ENCODE data around the gene METTL1. TPM values are rescaled to one million over a fixed set of nuclear protein-coding genes. Genes with fewer than 3 reads are reported as not detected.
A peak's percentile ranks its signal among the peaks of the same experiment; 100 is the strongest.

METTL1 gene
- polyA plus RNA-seq, 1 experiment: 20.1 TPM

- POLR2A ChIA-PET: interaction anchor here (2.5 kb wide), 1 partner anchor 10 kb away, joined by 8 read pairs; no protein-coding TSS in a partner anchor
- DNase-seq (ENCODE audit: low read depth, low spot score): no peak
- TF ChIP-seq, protein P1, sequence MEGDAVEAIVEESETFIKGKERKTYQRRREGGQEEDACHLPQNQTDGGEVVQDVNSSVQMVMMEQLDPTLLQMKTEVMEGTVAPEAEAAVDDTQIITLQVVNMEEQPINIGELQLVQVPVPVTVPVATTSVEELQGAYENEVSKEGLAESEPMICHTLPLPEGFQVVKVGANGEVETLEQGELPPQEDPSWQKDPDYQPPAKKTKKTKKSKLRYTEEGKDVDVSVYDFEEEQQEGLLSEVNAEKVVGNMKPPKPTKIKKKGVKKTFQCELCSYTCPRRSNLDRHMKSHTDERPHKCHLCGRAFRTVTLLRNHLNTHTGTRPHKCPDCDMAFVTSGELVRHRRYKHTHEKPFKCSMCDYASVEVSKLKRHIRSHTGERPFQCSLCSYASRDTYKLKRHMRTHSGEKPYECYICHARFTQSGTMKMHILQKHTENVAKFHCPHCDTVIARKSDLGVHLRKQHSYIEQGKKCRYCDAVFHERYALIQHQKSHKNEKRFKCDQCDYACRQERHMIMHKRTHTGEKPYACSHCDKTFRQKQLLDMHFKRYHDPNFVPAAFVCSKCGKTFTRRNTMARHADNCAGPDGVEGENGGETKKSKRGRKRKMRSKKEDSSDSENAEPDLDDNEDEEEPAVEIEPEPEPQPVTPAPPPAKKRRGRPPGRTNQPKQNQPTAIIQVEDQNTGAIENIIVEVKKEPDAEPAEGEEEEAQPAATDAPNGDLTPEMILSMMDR (IDR thresholded peaks at IDR 0.05; ENCODE audit: low read depth, low read length): no peak
- CTCF ChIA-PET: interaction anchor here (2.1 to 2.4 kb wide), 2 partner anchors 10 to 20 kb away, joined by 9 to 10 read pairs; no protein-coding TSS in a partner anchor
- Histone ChIP-seq H3K9me3 (ENCODE audit: control insufficient read depth, insufficient read depth, low read length) (no peaks in the 10 kb centered on the region), H3K27ac (ENCODE audit: low read depth, low read length) (no peak overlapping the region), H3K27me3 (ENCODE audit: control insufficient read depth, insufficient read depth, low read length) (peaks cover 13% of the 10 kb centered on the region), H3K4me3 (ENCODE audit: low read depth, low read length) (peak overlapping the region; percentile 94)
Measured at GRCh38 chr12:57746025-57746424, 25.9 kb downstream of the METTL1 start.

- TF ChIP-seq, protein P1 (IDR thresholded peaks at IDR 0.05; ENCODE audit: low read depth, low read length): no peak
- H3K4me3 ChIP-seq (ENCODE audit: low read depth, low read length): peak overlapping the region; percentile 94
- peaks cover 18% of the 10 kb centered on the region for H3K27me3 ChIP-seq (ENCODE audit: control insufficient read depth, insufficient read depth, low read length)
- no peak for DNase-seq (ENCODE audit: low read depth, low spot score)
- CTCF ChIA-PET: interaction anchor here (2.1 to 2.4 kb wide), 2 partner anchors 11 to 19 kb away, joined by 9 to 10 read pairs; no protein-coding TSS in a partner anchor
- peak overlapping the region; percentile 97 for H3K27ac ChIP-seq (ENCODE audit: low read depth, low read length)
- H3K9me3 ChIP-seq (ENCODE audit: control insufficient read depth, insufficient read depth, low read length): no peaks in the 10 kb centered on the region
- POLR2A ChIA-PET: interaction anchor here (1.0 to 2.5 kb wide), 3 partner anchors 9 to 27 kb away, joined by 3 to 8 read pairs (median 8); partner anchors contain the start of genes EEF1AKMT3 and METTL1
Measured at GRCh38 chr12:57745485-57745881, 26.4 kb downstream of the METTL1 start.

- ChIA-PET POLR2A (interaction anchor here (0.6 to 2.5 kb wide), 7 partner anchors 9 to 353 kb away, joined by 3 to 8 read pairs (median 3); partner anchors contain the start of genes EEF1AKMT3 and METTL1), CTCF (interaction anchor here (0.8 to 2.4 kb wide), 3 partner anchors 11 to 152 kb away, joined by 3 to 10 read pairs (median 9); no protein-coding TSS in a partner anchor)
- TF ChIP-seq, protein P1 (IDR thresholded peaks at IDR 0.05; ENCODE audit: low read depth, low read length): no peak
- peaks cover 24% of the 10 kb centered on the region for H3K27me3 ChIP-seq (ENCODE audit: control insufficient read depth, insufficient read depth, low read length)
- H3K9me3 ChIP-seq (ENCODE audit: control insufficient read depth, insufficient read depth, low read length): no peaks in the 10 kb centered on the region
- DNase-seq (ENCODE audit: low read depth, low spot score): peak; percentile 96
- peak within 1 kb of the TSS; percentile 97 for H3K27ac ChIP-seq (ENCODE audit: low read depth, low read length)
- H3K4me3 ChIP-seq (ENCODE audit: low read depth, low read length): peak within 1 kb of the TSS; percentile 94
Measured at GRCh38 chr12:57744777-57745484, 27.0 kb downstream of the METTL1 start, which contains the start of gene TSPAN31. Gene TSPAN31, plus strand, starts transcription at chr12:57745039. Its CDS starts 116 bp downstream, at chr12:57745155.

DNA sequence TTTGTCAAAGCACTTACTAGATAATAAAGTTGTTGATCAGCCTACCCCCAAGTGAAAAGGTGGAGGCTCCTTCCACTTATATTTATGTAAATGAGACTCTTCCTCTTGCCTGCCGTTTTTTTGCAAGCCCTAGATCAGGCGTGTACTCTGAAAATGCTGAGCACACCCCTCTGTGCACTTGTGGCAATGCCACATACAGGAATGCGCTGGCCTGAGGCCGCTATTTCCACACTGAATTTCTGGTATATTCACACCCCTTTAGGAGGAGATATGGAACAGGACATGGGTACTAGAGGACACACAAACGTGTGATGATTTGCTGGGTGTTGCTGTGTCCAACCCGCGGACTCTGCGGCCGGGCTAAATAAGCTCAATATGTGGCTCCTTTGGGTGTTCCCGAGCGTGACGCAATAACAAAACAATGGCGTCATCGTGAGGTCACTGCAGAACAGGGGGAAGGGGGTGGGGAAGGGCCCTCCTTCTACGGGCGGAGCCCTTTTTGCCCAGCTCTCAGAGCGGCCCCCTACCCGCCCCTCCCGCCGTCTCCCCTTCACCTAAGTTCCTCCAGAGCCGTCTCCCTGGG lies 27.6 kb downstream of the METTL1 start:
- no peak for DNase-seq (ENCODE audit: low read depth, low spot score)
- ChIA-PET CTCF (interaction anchor here (0.8 to 2.4 kb wide), 3 partner anchors 12 to 153 kb away, joined by 3 to 10 read pairs (median 9); no protein-coding TSS in a partner anchor), POLR2A (interaction anchor here (0.6 to 2.5 kb wide), 7 partner anchors 8 to 352 kb away, joined by 3 to 8 read pairs (median 3); partner anchors contain the start of genes EEF1AKMT3 and METTL1)

More for the DNA sequence above, 27.6 kb downstream of the METTL1 start:
- peak overlapping the region; percentile 94 for H3K4me3 ChIP-seq (ENCODE audit: low read depth, low read length)
- H3K9me3 ChIP-seq (ENCODE audit: control insufficient read depth, insufficient read depth, low read length): no peaks in the 10 kb centered on the region
- H3K27ac ChIP-seq (ENCODE audit: low read depth, low read length): peak overlapping the region; percentile 97
- H3K27me3 ChIP-seq (ENCODE audit: control insufficient read depth, insufficient read depth, low read length): peaks cover 30% of the 10 kb centered on the region
- TF ChIP-seq, protein P1 (IDR thresholded peaks at IDR 0.05; ENCODE audit: low read depth, low read length): no peak

All from AG04450 (cell line).